Omental fat pad (tissue), 4 donors: Measurements from ENCODE around the gene SIM2. TPM values are rescaled to one million over a fixed set of nuclear protein-coding genes. Genes with fewer than 3 reads are reported as not detected.

Experiments
- ATAC-seq: fragments of 150-250 bp; one replicate; pipeline ENCODE4 v1.9.1; 2016; ENCODE audit warnings: mild to moderate bottlenecking, moderate library complexity; ENCODE audit not compliant: low FRiP score
- DNase-seq: peaks from one replicate; pipeline ENCODE4 v3.0.0-alpha.2; 2019; ENCODE audit warnings: low spot score
- total RNA-seq, 4 donors: library from RNA; depleted of rRNA; stranded (reverse); fragments of >200 nt; gene quantifications; one replicate each; pipeline ENCODE4 v1.1.0, GENCODE V29; 2016
- TF ChIP-seq, protein P1 (sequence below), 3 donors: fragments of 450-650 bp; IDR thresholded peaks; one replicate each; pipeline ENCODE4 v1.5.1; 2016 to 2017; ENCODE audit warnings: antibody characterized with exemption in 3 of 3, mild to moderate bottlenecking in 3 of 3, moderate library complexity in 2 of 3

Gene SIM2
- total RNA-seq, 4 donors from 2014 or later, result 3.2 TPM; not detected in 3

DNA sequence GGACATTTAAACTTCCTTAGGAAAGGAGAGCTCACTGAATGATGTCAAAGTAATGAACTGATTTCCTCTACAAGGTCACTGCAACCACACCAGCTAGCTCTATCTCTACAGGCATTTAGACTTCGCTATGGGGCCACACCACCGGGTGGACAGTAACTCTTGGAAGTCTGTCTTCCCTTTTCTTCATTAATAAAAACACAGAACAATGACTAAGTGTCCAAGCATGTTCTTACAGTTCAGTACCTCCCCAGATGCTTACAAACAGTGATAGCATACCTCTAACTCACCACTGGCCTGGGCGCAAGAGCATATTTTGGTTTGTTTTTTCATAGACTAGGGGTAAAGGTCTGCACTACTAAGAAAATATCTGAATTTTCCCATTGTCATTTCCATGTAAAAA is 54.6 kb downstream of the SIM2 start:
- ATAC-seq (no peak), DNase-seq (no peak)
- TF ChIP-seq, protein P1, sequence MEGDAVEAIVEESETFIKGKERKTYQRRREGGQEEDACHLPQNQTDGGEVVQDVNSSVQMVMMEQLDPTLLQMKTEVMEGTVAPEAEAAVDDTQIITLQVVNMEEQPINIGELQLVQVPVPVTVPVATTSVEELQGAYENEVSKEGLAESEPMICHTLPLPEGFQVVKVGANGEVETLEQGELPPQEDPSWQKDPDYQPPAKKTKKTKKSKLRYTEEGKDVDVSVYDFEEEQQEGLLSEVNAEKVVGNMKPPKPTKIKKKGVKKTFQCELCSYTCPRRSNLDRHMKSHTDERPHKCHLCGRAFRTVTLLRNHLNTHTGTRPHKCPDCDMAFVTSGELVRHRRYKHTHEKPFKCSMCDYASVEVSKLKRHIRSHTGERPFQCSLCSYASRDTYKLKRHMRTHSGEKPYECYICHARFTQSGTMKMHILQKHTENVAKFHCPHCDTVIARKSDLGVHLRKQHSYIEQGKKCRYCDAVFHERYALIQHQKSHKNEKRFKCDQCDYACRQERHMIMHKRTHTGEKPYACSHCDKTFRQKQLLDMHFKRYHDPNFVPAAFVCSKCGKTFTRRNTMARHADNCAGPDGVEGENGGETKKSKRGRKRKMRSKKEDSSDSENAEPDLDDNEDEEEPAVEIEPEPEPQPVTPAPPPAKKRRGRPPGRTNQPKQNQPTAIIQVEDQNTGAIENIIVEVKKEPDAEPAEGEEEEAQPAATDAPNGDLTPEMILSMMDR (IDR thresholded peaks at IDR 0.05), result no peak

DNA sequence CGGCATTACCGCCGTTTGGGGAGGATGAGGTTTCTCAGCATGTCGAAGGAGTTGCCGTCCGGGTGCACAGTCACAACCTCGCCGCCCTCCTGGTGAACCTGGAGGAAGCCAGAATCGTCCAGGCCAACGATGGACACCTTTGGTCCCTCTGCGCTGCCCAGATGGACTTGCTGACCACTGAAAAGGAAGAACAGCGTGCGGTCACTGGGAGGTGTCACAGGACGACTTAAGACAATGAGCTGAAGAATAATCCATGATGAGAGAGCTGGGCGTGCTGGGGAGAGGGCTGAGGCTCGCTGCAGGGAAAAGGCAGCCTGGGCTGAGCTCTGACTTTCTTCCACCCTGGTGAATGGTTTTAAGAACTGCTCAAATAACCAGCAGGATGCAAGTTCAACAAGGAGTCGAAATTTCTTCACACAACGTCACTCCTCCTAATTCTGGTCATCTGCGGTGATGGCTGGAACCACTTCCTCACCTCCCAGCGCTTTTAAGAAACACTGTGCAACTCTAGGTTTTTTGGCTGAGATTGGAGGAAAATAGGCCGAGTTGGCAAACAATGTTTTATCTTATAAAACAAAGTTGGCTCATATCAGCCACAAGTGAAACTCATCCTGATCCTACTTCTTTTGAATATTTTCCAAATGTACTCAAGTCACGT is 55.5 kb downstream of the SIM2 start:
- ATAC-seq (no peak), DNase-seq (no peak)
- TF ChIP-seq, protein P1 (IDR thresholded peaks at IDR 0.05), result no peak

- DNase-seq, result no peak
- TF ChIP-seq, protein P1 (IDR thresholded peaks at IDR 0.05), result no peak
- no peak for ATAC-seq
These were observed 57.6 kb downstream of the SIM2 start for GRCh38 chr21:36756527-36756926.

DNA sequence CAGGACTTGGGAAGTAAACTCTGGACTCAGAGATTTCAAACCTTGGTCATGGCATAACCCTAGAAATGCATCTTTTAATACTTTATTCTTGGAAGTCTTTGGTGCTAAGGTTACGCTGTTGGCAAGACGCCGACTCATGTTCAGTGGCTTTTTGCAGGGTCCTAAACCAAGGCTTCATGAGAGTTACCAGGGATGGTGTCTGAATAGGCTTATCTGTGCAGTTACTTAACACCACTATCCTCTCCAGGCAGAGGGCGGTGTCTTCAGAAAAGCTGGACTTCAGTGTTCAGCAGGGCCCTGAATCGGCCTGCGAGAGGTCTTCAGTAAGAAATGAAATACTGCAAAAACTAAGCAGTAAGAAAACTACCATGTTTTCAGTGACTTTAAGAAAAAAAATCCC is 58.3 kb downstream of the SIM2 start:
- no peak for DNase-seq
- TF ChIP-seq, protein P1 (IDR thresholded peaks at IDR 0.05), result no peak
- no peak for ATAC-seq

- TF ChIP-seq, protein P1 (IDR thresholded peaks at IDR 0.05), result no peak
- no peak for DNase-seq
- ATAC-seq, result no peak
These were observed 60.6 kb downstream of the SIM2 start for GRCh38 chr21:36759348-36760083.

DNA sequence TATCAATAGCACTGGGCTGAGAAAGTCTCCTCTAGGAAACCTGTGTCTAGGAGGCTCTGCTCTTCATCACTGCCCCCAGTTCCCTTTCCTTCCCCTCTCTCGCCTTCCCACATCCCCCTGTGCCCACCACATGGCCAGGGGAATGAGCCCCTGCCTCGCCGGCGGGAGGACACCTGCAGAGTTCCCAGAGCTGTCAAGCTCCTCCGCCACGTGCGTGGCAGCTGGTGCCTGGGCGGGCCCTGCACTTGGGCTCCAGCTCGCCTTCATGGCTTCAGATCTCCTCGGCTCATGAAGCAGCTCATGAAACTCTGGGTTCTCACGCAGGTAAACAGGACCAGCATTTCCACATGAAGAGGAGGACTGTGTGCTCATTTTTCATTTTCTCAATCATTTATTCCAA is 62.8 kb downstream of the SIM2 start:
- ATAC-seq (no peak), DNase-seq (no peak)
- TF ChIP-seq, protein P1 (IDR thresholded peaks at IDR 0.05), result no peak

DNA sequence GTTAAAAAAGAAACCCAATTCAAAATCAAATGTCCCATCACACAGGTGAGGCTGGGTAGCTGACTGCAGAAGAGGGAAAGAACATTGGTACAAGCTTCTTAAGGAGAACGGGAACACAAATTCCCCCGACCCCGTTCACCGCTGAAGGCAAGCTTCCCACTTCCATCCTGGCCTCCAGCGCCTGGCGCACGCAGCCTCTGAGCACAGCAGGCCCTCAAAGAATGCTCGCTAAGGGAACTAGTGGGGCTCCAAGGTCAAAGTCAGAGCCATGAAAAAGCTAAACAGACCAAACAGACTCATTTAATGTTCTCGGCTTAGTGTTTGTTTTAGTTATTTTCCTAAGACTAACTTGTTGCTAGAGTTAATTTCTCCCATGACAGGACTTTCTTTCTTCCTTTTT is 63.7 kb downstream of the SIM2 start:
- TF ChIP-seq, protein P1 (IDR thresholded peaks at IDR 0.05), result no peak
- no peak for DNase-seq
- no peak for ATAC-seq
